ENCODE measurements around the gene SLC4A8.

DNA sequence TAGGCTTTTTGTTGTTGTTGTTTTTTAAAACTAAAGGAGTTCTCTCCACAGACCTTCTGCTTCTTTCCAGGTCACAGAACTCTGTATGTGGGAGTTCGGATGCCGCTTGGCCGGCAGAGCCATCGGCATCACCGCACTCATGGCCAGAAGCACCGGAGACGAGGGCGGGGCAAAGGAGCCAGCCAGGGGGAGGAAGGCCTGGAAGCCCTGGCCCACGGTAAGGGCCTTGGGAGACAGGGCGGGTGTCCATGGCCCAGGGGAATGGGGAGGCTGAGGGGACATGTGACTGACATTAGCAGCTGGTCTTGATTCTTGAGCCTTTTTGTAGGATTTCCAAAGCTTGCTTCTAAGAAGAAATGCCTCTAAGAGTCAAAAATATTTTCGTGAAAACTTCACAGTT is 26.2 kb downstream of the SLC4A8 start:
- TF ChIP-seq, protein P1, sequence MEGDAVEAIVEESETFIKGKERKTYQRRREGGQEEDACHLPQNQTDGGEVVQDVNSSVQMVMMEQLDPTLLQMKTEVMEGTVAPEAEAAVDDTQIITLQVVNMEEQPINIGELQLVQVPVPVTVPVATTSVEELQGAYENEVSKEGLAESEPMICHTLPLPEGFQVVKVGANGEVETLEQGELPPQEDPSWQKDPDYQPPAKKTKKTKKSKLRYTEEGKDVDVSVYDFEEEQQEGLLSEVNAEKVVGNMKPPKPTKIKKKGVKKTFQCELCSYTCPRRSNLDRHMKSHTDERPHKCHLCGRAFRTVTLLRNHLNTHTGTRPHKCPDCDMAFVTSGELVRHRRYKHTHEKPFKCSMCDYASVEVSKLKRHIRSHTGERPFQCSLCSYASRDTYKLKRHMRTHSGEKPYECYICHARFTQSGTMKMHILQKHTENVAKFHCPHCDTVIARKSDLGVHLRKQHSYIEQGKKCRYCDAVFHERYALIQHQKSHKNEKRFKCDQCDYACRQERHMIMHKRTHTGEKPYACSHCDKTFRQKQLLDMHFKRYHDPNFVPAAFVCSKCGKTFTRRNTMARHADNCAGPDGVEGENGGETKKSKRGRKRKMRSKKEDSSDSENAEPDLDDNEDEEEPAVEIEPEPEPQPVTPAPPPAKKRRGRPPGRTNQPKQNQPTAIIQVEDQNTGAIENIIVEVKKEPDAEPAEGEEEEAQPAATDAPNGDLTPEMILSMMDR (IDR thresholded peaks at IDR 0.05; ENCODE audit: low read depth, low read length) = no peak
- TF ChIP-seq MYC (IDR thresholded peaks at IDR 0.05; ENCODE audit: low read depth, low read length) (no peak), POLR2A (IDR thresholded peaks at IDR 0.05; ENCODE audit: extremely low read depth, insufficient read length) (no peak), MAX (IDR thresholded peaks at IDR 0.05; ENCODE audit: low read depth, low read length) (no peak)

Measured in NB4 (cell line).